Uterus (tissue), 4 donors: ENCODE measurements around the gene RBM15. TPM values are rescaled to one million over a fixed set of nuclear protein-coding genes. Genes with fewer than 3 reads are reported as not detected.

Experiments used
- DNase-seq, 2 donors: peaks; one replicate each; pipeline ENCODE4 v3.0.0-alpha.2; 2019 to 2020
- H3K27ac ChIP-seq, 2 donors: fragments of 200-600 bp; sonication (generic); 1 replicate in 1 of 2; 2 replicates in 1 of 2; pipeline ENCODE4 v1.5.1; 2016 to 2018
- H3K27me3 ChIP-seq, 2 donors: fragments of 200-600 bp; sonication (generic); one replicate each; pipeline ENCODE4 v1.5.1; 2018 to 2019; ENCODE audit warnings: control low read depth in 1 of 2
- H3K36me3 ChIP-seq, 2 donors: fragments of 200-600 bp; sonication (generic); one replicate each; pipeline ENCODE4 v1.5.1; 2019; ENCODE audit warnings: control low read depth in 1 of 2
- H3K4me1 ChIP-seq, 2 donors: fragments of 200-600 bp; sonication (generic); one replicate each; pipeline ENCODE4 v1.5.1; 2018 to 2019; ENCODE audit warnings: control low read depth in 1 of 2
- H3K4me3 ChIP-seq, 2 donors: fragments of 200-600 bp; sonication (generic); 1 replicate in 1 of 2; 2 replicates in 1 of 2; pipeline ENCODE4 v1.5.1; 2018 to 2019; ENCODE audit warnings: mild to moderate bottlenecking in 1 of 2
- H3K9me3 ChIP-seq, 2 donors: fragments of 200-600 bp; sonication (generic); one replicate each; pipeline ENCODE4 v1.5.1; 2019; ENCODE audit warnings: control low read depth in 1 of 2
- POLR2A ChIP-seq, 2 donors: fragments of 450-650 bp; IDR thresholded peaks; one replicate each; pipeline ENCODE4 v1.6.1; 2016; ENCODE audit warnings: antibody characterized with exemption in 2 of 2, mild to moderate bottlenecking in 1 of 2, moderate library complexity in 1 of 2
- intact Hi-C: fragments of 100-400 bp; cut with DNase I; formaldehyde crosslinking; loops from one replicate; pipeline ENCODE4 v1.15.1; 2023; ENCODE audit warnings: low total_unique reads
- total RNA-seq, 4 donors: library from RNA; depleted of rRNA in 3 of 4; stranded (reverse); fragments of >200 nt in 3 of 4; gene quantifications; one replicate each; pipeline versions ENCODE4 v1.1.0 to v1.2.4, GENCODE V29; 2014 to 2023
- TF ChIP-seq, protein P1 (sequence below), 4 experiments: fragments of 200-600 bp in 2 of 4; fragments of 450-650 bp in 2 of 4; sonication (generic) in 2 of 4; IDR thresholded peaks; one replicate each; pipeline ENCODE4 v1.5.1; 2016 to 2019; ENCODE audit warnings: antibody characterized with exemption in 4 of 4, mild to moderate bottlenecking in 2 of 4, moderate library complexity in 1 of 4
- donor health status: DM: yes; HTN: yes; CAD: no.

RBM15 gene
- total RNA-seq, 4 donors from 2014 or later: 9.2 to 71.1 (median 20.8) TPM

DNA sequence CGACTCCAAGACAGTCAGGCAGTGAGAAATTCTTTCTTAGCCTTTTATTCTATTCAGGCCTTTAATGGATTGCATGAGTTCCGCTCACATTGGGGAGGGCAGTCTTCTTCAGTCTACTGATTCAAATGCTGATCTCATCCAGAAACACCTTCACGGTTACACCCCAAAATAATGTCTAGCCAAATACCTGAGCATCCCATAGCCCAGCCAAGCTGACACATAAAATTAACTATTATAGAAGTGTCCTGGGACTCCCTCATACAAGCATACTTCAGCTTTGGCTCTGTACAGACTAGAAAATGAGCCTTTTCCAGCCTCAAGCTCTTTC, 55.3 kb downstream of the RBM15 start:
- no peaks in the 10 kb centered on the region for H3K36me3 ChIP-seq
- H3K27ac ChIP-seq: no peak overlapping the region
- no peak overlapping the region for H3K4me3 ChIP-seq
- no peaks in the 10 kb centered on the region for H3K4me1 ChIP-seq
- H3K27me3 ChIP-seq: no peaks in the 10 kb centered on the region
- TF ChIP-seq, protein P1, sequence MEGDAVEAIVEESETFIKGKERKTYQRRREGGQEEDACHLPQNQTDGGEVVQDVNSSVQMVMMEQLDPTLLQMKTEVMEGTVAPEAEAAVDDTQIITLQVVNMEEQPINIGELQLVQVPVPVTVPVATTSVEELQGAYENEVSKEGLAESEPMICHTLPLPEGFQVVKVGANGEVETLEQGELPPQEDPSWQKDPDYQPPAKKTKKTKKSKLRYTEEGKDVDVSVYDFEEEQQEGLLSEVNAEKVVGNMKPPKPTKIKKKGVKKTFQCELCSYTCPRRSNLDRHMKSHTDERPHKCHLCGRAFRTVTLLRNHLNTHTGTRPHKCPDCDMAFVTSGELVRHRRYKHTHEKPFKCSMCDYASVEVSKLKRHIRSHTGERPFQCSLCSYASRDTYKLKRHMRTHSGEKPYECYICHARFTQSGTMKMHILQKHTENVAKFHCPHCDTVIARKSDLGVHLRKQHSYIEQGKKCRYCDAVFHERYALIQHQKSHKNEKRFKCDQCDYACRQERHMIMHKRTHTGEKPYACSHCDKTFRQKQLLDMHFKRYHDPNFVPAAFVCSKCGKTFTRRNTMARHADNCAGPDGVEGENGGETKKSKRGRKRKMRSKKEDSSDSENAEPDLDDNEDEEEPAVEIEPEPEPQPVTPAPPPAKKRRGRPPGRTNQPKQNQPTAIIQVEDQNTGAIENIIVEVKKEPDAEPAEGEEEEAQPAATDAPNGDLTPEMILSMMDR (IDR thresholded peaks at IDR 0.05): no peak
- TF ChIP-seq POLR2A (IDR thresholded peaks at IDR 0.05): no peak
- DNase-seq: no peak
- H3K9me3 ChIP-seq: no peaks in the 10 kb centered on the region
- intact Hi-C loops: no loop called here

Other genes with a start within 250 kb of the RBM15 start
- gene UBL4B, start 226.9 kb upstream of the RBM15 start, total RNA-seq: not detected
- under 1 TPM in 2 of 4 donors, not detected in 2; 0.07 to 0.15 TPM for gene SLC6A17, start 188.9 kb upstream of the RBM15 start, total RNA-seq
- 10 to 100 TPM in 1 of 4 donors, 1 to 10 TPM in 3; 2.1 to 29.4 (median 3.9) TPM for gene KCNC4, start 129.1 kb upstream of the RBM15 start, total RNA-seq
- gene SLC16A4, start 51.6 kb downstream of the RBM15 start, total RNA-seq: 10 to 100 TPM in 1 of 4 donors, 1 to 10 TPM in 3; 2.3 to 11.3 (median 4.6) TPM
- 100 to 1,000 TPM in 1 of 4 donors, 10 to 100 TPM in 2, 1 to 10 TPM in 1; 5.4 to 117 (median 58.5) TPM for gene LAMTOR5, start 68.3 kb downstream of the RBM15 start, total RNA-seq
- gene PROK1, start 111.8 kb downstream of the RBM15 start, total RNA-seq: 1 to 10 TPM in 1 of 4 donors, not detected in 3; 1.4 TPM
- not detected for gene KCNA10, start 179.8 kb downstream of the RBM15 start, total RNA-seq